BLaER1 treated with 17β-estradiol and CSF1 and Interleukin-3, amounts not matched to agents 10 nM and 100 nM (cell line): Measurements from ENCODE around the gene ZNF133.
"Not testable (repeated sequence)": the region's sequence is repeated elsewhere in the genome, so short reads cannot be mapped to it uniquely, and the experiment has no call there.

ENCODE experiments used
- H3K27ac ChIP-seq, 11 experiments: shearing (Covaris generic); formaldehyde crosslinking; 2 replicates each; pipeline ENCODE4 v1.8.1; 2022
- H3K27me3 ChIP-seq, 11 experiments: shearing (Covaris generic); formaldehyde crosslinking; 2 replicates each; pipeline ENCODE4 v1.8.1; 2022
- H3K36me3 ChIP-seq, 11 experiments: shearing (Covaris generic); formaldehyde crosslinking; 2 replicates each; pipeline ENCODE4 v1.8.1; 2022
- H3K4me1 ChIP-seq, 10 experiments: shearing (Covaris generic); formaldehyde crosslinking; 2 replicates each; pipeline ENCODE4 v1.8.1; 2022
- H3K4me2 ChIP-seq, 11 experiments: shearing (Covaris generic); formaldehyde crosslinking; 2 replicates each; pipeline ENCODE4 v1.8.1; 2022
- H3K4me3 ChIP-seq, 10 experiments: shearing (Covaris generic); formaldehyde crosslinking; 2 replicates each; pipeline ENCODE4 v1.8.1; 2022
- H3K9ac ChIP-seq, 11 experiments: shearing (Covaris generic); formaldehyde crosslinking; 2 replicates each; pipeline ENCODE4 v1.8.1; 2022
- H3K9me3 ChIP-seq, 11 experiments: shearing (Covaris generic); formaldehyde crosslinking; replicated peaks in 1 of 11; 2 replicates each; pipeline ENCODE4 v1.8.1; 2022
- H4K20me1 ChIP-seq, 11 experiments: shearing (Covaris generic); formaldehyde crosslinking; 2 replicates each; pipeline ENCODE4 v1.8.1; 2022
- Cebpa-rat ChIP-seq, 11 experiments: shearing (Covaris generic); IDR thresholded peaks; 2 replicates each; pipeline ENCODE4 v1.8.1; 2022

The ZNF133 gene

DNA sequence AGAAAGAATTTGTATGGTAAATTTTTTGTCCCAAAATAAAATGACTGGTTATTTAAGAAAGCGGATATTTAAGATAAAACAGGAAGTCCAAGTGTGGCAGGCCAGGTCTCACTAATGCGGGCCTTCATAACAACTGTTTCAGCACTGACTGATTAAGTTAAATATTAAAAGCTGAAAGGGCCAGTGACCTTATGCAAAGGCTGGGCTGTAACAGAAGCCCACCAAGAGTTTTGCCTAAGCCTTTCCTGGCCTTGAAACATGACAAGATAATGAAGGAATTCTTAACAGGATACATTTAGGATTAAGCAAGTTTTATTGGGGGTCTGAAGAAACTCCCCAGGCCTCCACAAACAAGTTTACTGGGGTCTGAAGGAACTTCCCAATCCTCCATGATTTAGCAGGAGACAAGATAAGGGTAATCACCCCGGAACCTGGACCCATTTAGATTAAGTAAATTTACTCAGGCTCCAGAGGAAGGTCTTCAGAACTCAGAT is 36.3 kb downstream of the ZNF133 start:
- no peak for TF ChIP-seq Cebpa-rat (IDR thresholded peaks at IDR 0.05)
- H3K27ac ChIP-seq: no peak overlapping the region
- no peak overlapping the region for H3K4me2 ChIP-seq

DNA sequence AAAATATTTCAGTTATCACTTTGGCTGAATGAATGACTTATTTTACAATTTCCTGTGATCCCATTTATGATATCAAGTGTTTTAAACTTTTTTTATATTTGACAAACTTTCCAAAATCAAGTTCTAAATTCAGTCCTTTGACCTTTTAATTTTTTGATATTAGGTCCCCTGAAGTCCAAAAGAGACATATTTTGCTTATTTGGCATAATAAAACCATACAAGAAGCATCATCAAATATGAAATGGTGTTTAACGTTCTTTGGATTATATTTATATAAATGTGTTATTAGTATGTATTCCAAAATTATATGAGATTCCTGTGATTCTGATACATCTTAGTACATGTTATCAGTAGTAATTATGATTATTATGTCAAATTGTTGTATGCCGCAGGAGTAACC is 38.7 kb downstream of the ZNF133 start:
- Histone ChIP-seq H3K9ac (no peak overlapping the region), H4K20me1 (no peaks in the 10 kb centered on the region), H3K27me3 (no peaks in the 10 kb centered on the region), H3K4me3 (no peak overlapping the region), H3K36me3 (peaks cover 0 to 18% (median 4%) of the 10 kb centered on the region in 11 experiments; a peak in 9 of 22 replicates), H3K9me3 (peaks cover 29 to 56% (median 49%) of the 10 kb centered on the region in 11 experiments), H3K4me2 (no peak overlapping the region), H3K27ac (no peak overlapping the region), H3K4me1 (no peaks in the 10 kb centered on the region; a peak in 1 of 20 replicates)
- TF ChIP-seq Cebpa-rat (IDR thresholded peaks at IDR 0.05): no peak

More for the DNA sequence above, 36.3 kb downstream of the ZNF133 start:
- H3K9me3 ChIP-seq: peaks cover 8 to 32% (median 25%) of the 10 kb centered on the region in 11 experiments
- H3K27me3 ChIP-seq: no peaks in the 10 kb centered on the region
- H3K9ac ChIP-seq: no peak overlapping the region
- H4K20me1 ChIP-seq: no peaks in the 10 kb centered on the region
- H3K36me3 ChIP-seq: peaks cover 0 to 5% (median 4%) of the 10 kb centered on the region in 11 experiments; a peak in 7 of 22 replicates
- H3K4me3 ChIP-seq: no peak overlapping the region
- H3K4me1 ChIP-seq: no peaks in the 10 kb centered on the region; a peak in 1 of 20 replicates

DNA sequence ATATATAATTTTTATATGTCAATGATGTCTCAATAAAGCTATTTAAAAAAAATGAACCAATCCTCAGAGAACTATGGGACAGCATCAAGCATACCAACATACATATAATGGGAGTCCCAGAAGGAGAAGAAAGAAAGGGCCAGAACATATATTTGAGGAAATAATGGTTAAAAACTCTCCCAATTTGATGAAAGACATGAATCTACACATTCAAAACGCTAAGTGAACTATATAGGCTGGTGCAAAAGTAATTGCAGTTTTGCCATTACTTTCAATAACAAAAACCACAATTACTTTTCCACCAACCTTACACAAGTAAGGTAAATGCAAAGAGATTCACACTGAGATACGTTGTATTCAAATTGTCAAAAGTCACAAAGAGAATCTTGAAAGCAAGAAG is 43.4 kb downstream of the ZNF133 start:
- peaks cover 47 to 72% (median 66%) of the 10 kb centered on the region in 11 experiments for H3K9me3 ChIP-seq
- H3K4me2 ChIP-seq: no peak overlapping the region
- peaks cover 0 to 18% (median 4%) of the 10 kb centered on the region in 11 experiments; a peak in 9 of 22 replicates for H3K36me3 ChIP-seq
- H3K27ac ChIP-seq: no peak overlapping the region
- H4K20me1 ChIP-seq: no peaks in the 10 kb centered on the region
- H3K9ac ChIP-seq: no peak overlapping the region
- no peaks in the 10 kb centered on the region for H3K27me3 ChIP-seq
- no peak for TF ChIP-seq Cebpa-rat (IDR thresholded peaks at IDR 0.05)
- no peaks in the 10 kb centered on the region for H3K4me1 ChIP-seq
- no peak overlapping the region for H3K4me3 ChIP-seq

DNA sequence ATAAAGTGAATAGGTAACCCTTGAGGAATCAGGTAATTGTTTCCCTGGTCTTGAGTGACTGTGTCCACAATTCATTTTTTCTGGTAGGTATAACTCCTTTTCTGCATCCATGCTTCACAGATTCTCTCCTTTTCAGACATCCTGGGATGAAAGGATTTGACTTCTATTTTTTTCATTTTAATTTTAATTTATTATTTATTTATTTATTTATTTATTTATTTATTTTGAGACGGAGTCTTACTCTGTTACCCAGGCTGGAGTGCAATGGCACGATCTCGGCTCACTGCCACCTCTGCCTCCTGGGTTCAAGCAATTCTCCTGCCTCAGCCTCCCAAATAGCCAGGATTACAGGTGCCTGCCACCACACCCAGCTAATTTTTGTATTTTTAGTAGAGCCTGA is 61.4 kb downstream of the ZNF133 start:
- H3K4me1 ChIP-seq, H4K20me1 ChIP-seq, H3K36me3 ChIP-seq, H3K4me3 ChIP-seq, H3K27me3 ChIP-seq, H3K9ac ChIP-seq, H3K27ac ChIP-seq, H3K9me3 ChIP-seq, H3K4me2 ChIP-seq: not testable (repeated sequence)

DNA sequence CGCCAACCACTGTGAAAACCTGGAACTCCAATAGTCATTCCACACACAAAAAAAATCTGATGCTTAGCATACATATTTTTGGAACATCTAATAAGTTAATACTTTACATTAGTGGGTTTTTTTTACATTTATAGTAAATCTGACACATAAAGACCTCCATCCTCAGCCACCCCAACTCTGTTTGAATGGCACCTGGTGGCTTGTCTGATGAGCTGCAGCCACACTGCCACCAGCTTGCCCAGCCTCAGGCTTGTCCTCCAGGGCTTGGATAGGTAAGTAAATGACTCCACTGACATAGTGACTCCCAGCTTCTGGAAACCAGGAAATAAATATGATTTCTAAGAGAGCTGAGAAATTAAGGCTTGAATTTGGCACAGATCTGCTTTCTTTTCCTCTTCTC is 71.5 kb downstream of the ZNF133 start:
- Histone ChIP-seq H3K9me3 (peaks cover 0 to 7% (median 0%) of the 10 kb centered on the region in 11 experiments; a peak in 3 of 22 replicates), H3K4me1 (peaks cover 0 to 10% (median 0%) of the 10 kb centered on the region in 10 experiments; a peak in 3 of 20 replicates), H3K27me3 (no peaks in the 10 kb centered on the region), H3K4me2 (no peak overlapping the region), H3K27ac (no peak overlapping the region), H3K4me3 (no peak overlapping the region), H3K36me3 (no peaks in the 10 kb centered on the region), H3K9ac (no peak overlapping the region), H4K20me1 (no peaks in the 10 kb centered on the region)
- TF ChIP-seq Cebpa-rat (IDR thresholded peaks at IDR 0.05): no peak

DNA sequence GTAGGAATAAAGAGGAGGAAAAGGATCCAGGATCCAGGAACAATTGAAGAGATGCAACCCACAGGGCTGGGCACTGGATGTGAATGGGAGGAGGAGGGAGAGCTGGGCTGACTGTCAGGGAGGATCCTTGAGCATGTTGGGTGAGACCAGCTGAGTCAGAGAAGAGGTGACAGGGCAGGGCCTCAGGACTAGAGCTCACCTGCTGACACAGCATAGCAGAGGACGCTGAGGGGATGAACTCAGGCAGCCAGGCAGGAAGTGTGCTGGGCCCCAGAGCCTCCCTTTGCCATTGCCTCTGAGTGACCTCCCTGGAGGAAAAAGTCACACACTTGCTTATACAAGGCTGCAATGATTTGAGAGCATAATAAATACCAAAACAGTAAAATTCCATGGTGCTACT is 72.3 kb downstream of the ZNF133 start:
- H3K27ac ChIP-seq: no peak overlapping the region
- no peak overlapping the region for H3K9ac ChIP-seq

DNA sequence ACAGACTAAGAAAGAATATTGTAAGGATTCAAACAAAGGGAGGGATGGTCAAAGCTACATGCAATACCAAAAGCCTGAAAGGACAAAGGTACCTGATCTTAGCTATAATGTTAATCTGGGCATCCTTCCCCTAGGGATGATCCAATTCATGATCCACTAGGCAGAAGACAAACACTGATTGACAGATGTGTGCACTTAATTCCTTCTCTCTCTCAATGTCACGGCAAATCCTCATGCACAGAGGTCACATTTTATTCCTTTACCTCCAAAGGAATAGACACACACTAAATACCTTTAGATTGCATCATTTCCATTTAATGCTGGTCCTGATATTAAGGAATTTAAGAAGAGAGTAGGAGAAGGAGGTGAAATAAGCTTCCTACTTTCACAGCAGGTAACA is 73.4 kb downstream of the ZNF133 start:
- H3K9ac ChIP-seq: no peak overlapping the region
- no peak for TF ChIP-seq Cebpa-rat (IDR thresholded peaks at IDR 0.05)

More for the DNA sequence above, 72.3 kb downstream of the ZNF133 start:
- H3K9me3 ChIP-seq: peaks cover 0 to 3% (median 0%) of the 10 kb centered on the region in 11 experiments; a peak in 3 of 22 replicates
- H4K20me1 ChIP-seq: no peaks in the 10 kb centered on the region
- H3K4me2 ChIP-seq: peak overlapping the region in 3 of 11 experiments; percentile 14 to 61 (median 46); a peak in 5 of 22 replicates
- H3K4me3 ChIP-seq: no peak overlapping the region
- no peaks in the 10 kb centered on the region for H3K27me3 ChIP-seq
- H3K36me3 ChIP-seq: no peaks in the 10 kb centered on the region
- H3K4me1 ChIP-seq: peaks cover 0 to 10% (median 0%) of the 10 kb centered on the region in 10 experiments; a peak in 3 of 20 replicates
- no peak for TF ChIP-seq Cebpa-rat (IDR thresholded peaks at IDR 0.05)

DNA sequence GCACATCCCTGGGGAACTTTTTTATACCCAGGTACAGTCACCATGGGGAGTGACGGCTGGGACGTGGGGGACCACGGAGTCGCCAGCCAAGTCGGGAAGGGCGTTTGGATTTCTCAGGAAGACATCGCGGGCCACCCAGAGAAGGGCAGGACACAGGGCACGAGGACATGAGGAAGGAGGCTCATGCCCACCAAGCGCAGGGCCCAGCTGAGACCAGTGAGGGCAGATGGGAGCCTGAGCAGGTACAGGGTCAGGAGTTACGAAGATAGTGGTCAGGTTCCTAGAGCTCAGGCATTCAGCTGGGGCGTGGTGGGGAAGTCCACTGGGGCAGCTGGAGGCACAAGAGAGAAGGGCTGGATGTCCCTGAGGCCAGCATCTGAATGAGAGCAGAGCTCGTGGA is 74.6 kb downstream of the ZNF133 start:
- H3K9me3 ChIP-seq: no peaks in the 10 kb centered on the region; a peak in 1 of 22 replicates
- H3K4me3 ChIP-seq: no peak overlapping the region
- H3K4me2 ChIP-seq: no peak overlapping the region
- no peak for TF ChIP-seq Cebpa-rat (IDR thresholded peaks at IDR 0.05)
- no peak overlapping the region for H3K27ac ChIP-seq
- H4K20me1 ChIP-seq: no peaks in the 10 kb centered on the region
- no peaks in the 10 kb centered on the region for H3K27me3 ChIP-seq
- H3K4me1 ChIP-seq: peaks cover 0 to 10% (median 0%) of the 10 kb centered on the region in 10 experiments; a peak in 3 of 20 replicates
- H3K9ac ChIP-seq: no peak overlapping the region
- H3K36me3 ChIP-seq: no peaks in the 10 kb centered on the region

More for the DNA sequence above, 73.4 kb downstream of the ZNF133 start:
- no peak overlapping the region for H3K4me3 ChIP-seq
- no peaks in the 10 kb centered on the region for H3K27me3 ChIP-seq
- no peak overlapping the region for H3K27ac ChIP-seq
- no peaks in the 10 kb centered on the region for H3K36me3 ChIP-seq
- no peaks in the 10 kb centered on the region for H4K20me1 ChIP-seq
- no peak overlapping the region for H3K4me2 ChIP-seq
- H3K4me1 ChIP-seq: peaks cover 0 to 10% (median 0%) of the 10 kb centered on the region in 10 experiments; a peak in 3 of 20 replicates
- H3K9me3 ChIP-seq: no peaks in the 10 kb centered on the region; a peak in 1 of 22 replicates

DNA sequence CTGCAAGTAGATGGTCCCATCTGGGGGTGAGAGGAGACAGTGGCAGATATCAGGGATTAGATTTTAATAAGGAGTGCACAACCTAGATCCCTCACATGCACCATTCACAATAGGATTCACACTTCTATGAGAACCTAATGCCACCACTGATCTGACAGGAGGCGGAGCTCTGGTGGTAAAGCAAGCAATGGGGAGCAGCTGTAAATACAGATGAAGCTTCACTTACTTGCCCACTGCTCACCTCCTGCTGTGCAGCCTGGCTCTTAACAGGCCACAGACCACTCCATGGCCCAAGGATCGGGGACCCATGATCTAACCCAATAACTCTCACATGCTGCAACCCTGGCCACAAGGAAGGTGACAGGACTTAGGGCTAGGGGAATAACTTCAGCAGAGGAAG is 75.4 kb downstream of the ZNF133 start:
- Histone ChIP-seq H3K4me3 (no peak overlapping the region), H3K27me3 (no peaks in the 10 kb centered on the region), H4K20me1 (no peaks in the 10 kb centered on the region), H3K9me3 (no peaks in the 10 kb centered on the region; a peak in 1 of 22 replicates), H3K27ac (no peak overlapping the region), H3K4me1 (peaks cover 0 to 10% (median 0%) of the 10 kb centered on the region in 10 experiments; a peak in 3 of 20 replicates), H3K36me3 (no peaks in the 10 kb centered on the region), H3K9ac (no peak overlapping the region), H3K4me2 (no peak overlapping the region)
- no peak for TF ChIP-seq Cebpa-rat (IDR thresholded peaks at IDR 0.05)

DNA sequence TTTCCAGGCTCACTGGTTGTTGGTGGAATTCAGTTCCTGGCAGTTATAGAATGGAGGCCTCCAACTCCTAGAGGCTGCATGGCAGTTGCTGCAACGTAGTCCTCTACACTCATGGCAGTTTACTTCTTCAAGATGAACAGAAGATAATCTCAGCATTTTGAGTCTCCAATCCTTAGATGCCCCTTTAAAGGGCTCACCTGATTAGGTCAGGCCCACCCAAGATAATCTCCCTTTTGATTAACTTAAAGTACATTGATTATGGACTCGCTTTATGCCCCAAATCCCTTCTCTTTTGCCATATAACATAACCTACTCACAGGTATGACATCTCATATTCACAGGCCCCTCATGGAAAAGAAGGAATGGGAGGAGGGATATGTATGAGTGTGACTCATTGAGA is 76.4 kb downstream of the ZNF133 start:
- H3K27me3 ChIP-seq: no peaks in the 10 kb centered on the region
- H3K4me2 ChIP-seq: no peak overlapping the region
- no peaks in the 10 kb centered on the region for H3K36me3 ChIP-seq
- H3K27ac ChIP-seq: no peak overlapping the region
- no peak overlapping the region for H3K4me3 ChIP-seq
- H3K9ac ChIP-seq: no peak overlapping the region
- no peaks in the 10 kb centered on the region; a peak in 1 of 22 replicates for H3K9me3 ChIP-seq
- peaks cover 0 to 10% (median 0%) of the 10 kb centered on the region in 10 experiments; a peak in 3 of 20 replicates for H3K4me1 ChIP-seq
- TF ChIP-seq Cebpa-rat (IDR thresholded peaks at IDR 0.05): no peak
- H4K20me1 ChIP-seq: no peaks in the 10 kb centered on the region
